Ovary (tissue), 9 donors: Measurements from ENCODE around the gene LRRC70. TPM values are rescaled to one million over a fixed set of nuclear protein-coding genes. Genes with fewer than 3 reads are reported as not detected.

Source experiments
- DNase-seq, 5 donors: peaks; one replicate each; pipeline ENCODE4 v3.0.0-alpha.2; 2019 to 2020
- H3K27ac ChIP-seq, 2 donors: fragments of 200-600 bp; one replicate each; pipeline versions ENCODE4 v1.5.1 to v1.8.0; 2019 to 2022
- H3K27me3 ChIP-seq: fragments of 200-600 bp; one replicate; pipeline ENCODE4 v1.8.0; 2022
- H3K36me3 ChIP-seq: fragments of 200-600 bp; sonication (generic); one replicate; pipeline ENCODE4 v1.5.1; 2019
- H3K4me1 ChIP-seq: one replicate; pipeline ENCODE4 v1.8.1; 2013; ENCODE audit warnings: mild to moderate bottlenecking, moderate library complexity; ENCODE audit not compliant: insufficient read depth
- H3K4me3 ChIP-seq: fragments of 200-600 bp; sonication (generic); one replicate; pipeline ENCODE4 v1.5.1; 2017
- H3K9me3 ChIP-seq, 2 donors: fragments of 200-600 bp in 1 of 2; sonication (generic) in 1 of 2; one replicate each; pipeline versions ENCODE4 v1.5.1 to v1.8.1; 2013 to 2019; ENCODE audit warnings: mild to moderate bottlenecking in 1 of 2, moderate library complexity in 1 of 2
- CTCF ChIP-seq, 3 donors: fragments of 450-650 bp in 2 of 3; fragments of 200-600 bp in 1 of 3; IDR thresholded peaks; one replicate each; pipeline versions ENCODE4 v1.5.1 to v1.8.0; 2016 to 2022; ENCODE audit warnings: antibody characterized with exemption in 3 of 3, mild to moderate bottlenecking in 1 of 3
- EP300 ChIP-seq: sonication (generic); formaldehyde crosslinking; IDR thresholded peaks from one replicate; pipeline ENCODE4 v1.6.1; 2017; ENCODE audit warnings: antibody characterized with exemption
- POLR2A ChIP-seq: fragments of 450-650 bp; IDR thresholded peaks from one replicate; pipeline ENCODE4 v1.6.1; 2017; ENCODE audit warnings: antibody characterized with exemption, mild to moderate bottlenecking, moderate library complexity
- WGBS, 3 donors: extraction: QIAGEN DNeasy Blood & Tissue Kit in 1 of 3; methylation state at CpG; one replicate each; pipeline versions ENCODE4 v1.1.5 to v1.1.7; 2013 to 2017; 5-methylcytosine and 5-hydroxymethylcytosine counted together
- intact Hi-C, 4 donors: fragments of 100-400 bp; cut with DNase I; formaldehyde crosslinking; loops; one replicate each; pipeline versions ENCODE4 v1.11.0 to v1.15.1; 2022 to 2023
- polyA plus RNA-seq, 2 donors: library from polyadenylated mRNA; stranded (reverse); fragments of 200-250 nt in 1 of 2; fragments of 350-450 nt in 1 of 2; fragmentation: Illumina TruSeq in 1 of 2; extraction: RNeasy Lipid Tissue Mini Kit (QIAGEN cat#74804) in 1 of 2; gene quantifications; one replicate each; pipeline ENCODE4 v1.2.3, GENCODE V29; 2013 to 2014
- total RNA-seq, 7 donors: library from RNA; depleted of rRNA in 2 of 7; stranded (reverse); fragments of >200 nt in 2 of 7; fragmentation: NEBNext Ultra II Directional in 3 of 7; extraction: Animal tissue kit (Norgen Biotek cat#: 25700) in 3 of 7; gene quantifications; one replicate each; pipeline versions ENCODE4 v1.1.0 to v1.2.4, GENCODE V29; 2016 to 2023
- donor health status: DM: no; HTN: no; CAD: no; lungs with moderate emphysema.
- donor health status: DM: no; HTN: no; CAD: no.
- donor health status: Bipolar disorder and iron deficiency.
- donor health status: DM: yes; HTN: yes; CAD: no.
- donor health status: DM: no; HTN: no; CAD: no.
- donor health status: DM: yes; HTN: yes; CAD: no.

LRRC70 gene
- total and polyA plus RNA-seq, 9 donors, result 2.2 to 7.5 (median 3.3) TPM

DNA sequence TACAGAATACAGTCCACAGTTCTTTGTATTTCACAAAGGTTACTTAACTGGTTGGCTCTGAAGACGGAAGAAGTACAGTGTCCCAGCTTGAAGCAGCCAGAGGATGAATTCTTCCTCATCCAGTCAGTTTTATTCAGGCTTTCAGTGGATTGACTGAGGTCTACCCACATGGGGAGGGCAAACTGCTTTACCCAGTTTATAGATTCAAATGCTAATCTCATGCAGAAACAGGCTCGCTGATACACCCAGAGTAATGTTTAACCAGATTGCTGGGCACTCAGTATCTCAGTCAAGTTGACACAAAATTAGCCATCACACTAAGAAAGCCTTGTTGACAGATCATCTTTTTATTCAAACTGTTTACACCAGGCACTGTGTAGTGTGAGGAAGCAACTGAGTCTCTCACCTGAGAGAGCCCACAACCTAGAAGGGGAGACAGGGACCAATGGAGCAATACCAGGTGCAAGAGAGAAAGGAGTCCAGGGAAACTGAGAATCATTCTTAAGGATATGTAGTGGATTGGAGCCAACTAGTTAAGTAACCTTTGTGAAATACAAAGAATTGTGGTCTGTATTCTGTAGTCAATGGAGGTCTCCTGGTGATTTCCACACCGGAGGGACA is 15.9 kb downstream of the LRRC70 start:
- H3K9me3 ChIP-seq, result no peaks in the 10 kb centered on the region
- H3K4me1 ChIP-seq, result peaks cover 3% of the 10 kb centered on the region
- no peak overlapping the region for H3K27ac ChIP-seq
- no peak for DNase-seq
- H3K36me3 ChIP-seq, result no peaks in the 10 kb centered on the region
- intact Hi-C loops, result no loop called here
- H3K27me3 ChIP-seq, result no peaks in the 10 kb centered on the region
- no peak for TF ChIP-seq CTCF (IDR thresholded peaks at IDR 0.05)
- no peak for TF ChIP-seq EP300
- no peak for TF ChIP-seq POLR2A
- no peak overlapping the region for H3K4me3 ChIP-seq
- 92 to 95% (median 95%) methylated on average over 3 of the region's 3 CpGs for WGBS, 3 donors

DNA sequence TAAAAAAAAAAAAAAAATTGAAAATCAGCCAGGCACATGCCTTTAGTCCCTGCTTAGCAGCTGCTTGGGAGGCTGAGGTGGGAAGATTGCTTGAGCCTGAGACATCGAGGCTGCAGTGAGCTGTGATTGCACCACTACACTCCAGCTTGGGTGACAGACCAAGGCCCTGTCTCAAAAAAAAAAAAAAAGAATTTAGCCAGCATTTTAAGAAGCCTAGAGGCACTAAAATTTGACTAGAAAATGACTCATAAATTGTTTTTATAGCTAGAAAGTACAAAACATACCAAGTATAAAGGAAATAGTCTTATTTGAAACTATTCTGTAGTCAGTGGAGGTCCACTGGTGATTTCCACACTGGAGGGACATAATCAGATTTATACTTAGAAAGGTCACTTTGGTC is 17.5 kb downstream of the LRRC70 start:
- intact Hi-C loops, result no loop called here
- Histone ChIP-seq H3K4me1 (peaks cover 3% of the 10 kb centered on the region), H3K4me3 (no peak overlapping the region), H3K27me3 (no peaks in the 10 kb centered on the region), H3K9me3 (no peaks in the 10 kb centered on the region), H3K27ac (no peak overlapping the region), H3K36me3 (no peaks in the 10 kb centered on the region)
- TF ChIP-seq EP300 (no peak), CTCF (IDR thresholded peaks at IDR 0.05) (no peak), POLR2A (no peak)
- WGBS, 3 donors, result 52 to 73% (median 65%) methylated on average over 1 of the region's 1 CpG
- no peak for DNase-seq

- TF ChIP-seq EP300 (no peak), CTCF (IDR thresholded peaks at IDR 0.05) (no peak), POLR2A (no peak)
- Histone ChIP-seq H3K36me3 (no peaks in the 10 kb centered on the region), H3K9me3 (no peaks in the 10 kb centered on the region), H3K4me3 (no peak overlapping the region), H3K27ac (no peak overlapping the region), H3K4me1 (peaks cover 3% of the 10 kb centered on the region), H3K27me3 (no peaks in the 10 kb centered on the region)
- 97 to 100% (median 98%) methylated on average over 1 of the region's 1 CpG for WGBS, 3 donors
- intact Hi-C loops, result no loop called here
- DNase-seq, result no peak
These were observed 18.1 kb downstream of the LRRC70 start for GRCh38 chr5:62596691-62597090.

GRCh38 chr5:62597314-62597713 is 18.7 kb downstream of the LRRC70 start:
- Histone ChIP-seq H3K4me1 (peaks cover 3% of the 10 kb centered on the region), H3K36me3 (no peaks in the 10 kb centered on the region), H3K27ac (no peak overlapping the region), H3K9me3 (no peaks in the 10 kb centered on the region), H3K4me3 (no peak overlapping the region), H3K27me3 (no peaks in the 10 kb centered on the region)
- intact Hi-C loops, result no loop called here
- TF ChIP-seq CTCF (IDR thresholded peaks at IDR 0.05), result no peak
- DNase-seq, result no peak
- WGBS, 3 donors, result 89 to 95% (median 93%) methylated on average over 2 of the region's 2 CpGs
